ES-I3 (cell line): ENCODE results near the gene DDX49.
A peak's percentile ranks its signal among the peaks of the same experiment; 100 is the strongest.

Source experiments
- H3K36me3 ChIP-seq: 2 replicates; pipeline ENCODE4 v1.6.1; 2013; ENCODE audit warnings: mild to moderate bottlenecking, low read length, control low read depth, moderate library complexity; ENCODE audit not compliant: insufficient read depth
- H3K4me1 ChIP-seq: 2 replicates; pipeline ENCODE4 v1.6.1; 2013; ENCODE audit warnings: mild to moderate bottlenecking, control low read depth, low read length; ENCODE audit not compliant: insufficient read depth
- H3K9ac ChIP-seq: 2 replicates; pipeline ENCODE4 v1.6.1; 2013; ENCODE audit warnings: low read depth, mild to moderate bottlenecking, low read length, moderate library complexity
- H3K9me3 ChIP-seq: 2 replicates; pipeline ENCODE4 v1.6.1; 2013; ENCODE audit warnings: mild to moderate bottlenecking, low read length, moderate library complexity; ENCODE audit not compliant: control insufficient read depth, insufficient read depth

DDX49 gene

GRCh38 chr19:18919086-18919899 is at the start of gene DDX49, which contains the start of gene COPE:
Gene DDX49 (plus strand): TSS chr19:18919715. CDS start chr19:18919742, 27 bp downstream.
Gene COPE (minus strand): TSS chr19:18919387. CDS start chr19:18919348, 39 bp downstream.
- Histone ChIP-seq H3K9me3 (no peaks in the 10 kb centered on the region), H3K36me3 (peaks cover 10% of the 10 kb centered on the region), H3K4me1 (peaks cover 4% of the 10 kb centered on the region; the same call in 1 of the 2 replicates), H3K9ac (peak within 1 kb of the TSS; percentile 89)

- H3K9ac ChIP-seq, result no peak overlapping the region; the same call in 1 of the 2 replicates
- no peaks in the 10 kb centered on the region; the same call in 1 of the 2 replicates for H3K4me1 ChIP-seq
- H3K36me3 ChIP-seq, result peaks cover 3% of the 10 kb centered on the region; the same call in 1 of the 2 replicates
- H3K9me3 ChIP-seq, result no peaks in the 10 kb centered on the region
These were observed 49.6 kb upstream of the DDX49 start for GRCh38 chr19:18869781-18870530.

- no peaks in the 10 kb centered on the region; the same call in 1 of the 2 replicates for H3K4me1 ChIP-seq
- peaks cover under 1% of the 10 kb centered on the region; the same call in 1 of the 2 replicates for H3K36me3 ChIP-seq
- no peak overlapping the region for H3K9ac ChIP-seq
- H3K9me3 ChIP-seq, result no peaks in the 10 kb centered on the region
These were observed 48.9 kb upstream of the DDX49 start for GRCh38 chr19:18870531-18871172.

- H3K9me3 ChIP-seq, result no peaks in the 10 kb centered on the region
- H3K9ac ChIP-seq, result no peak overlapping the region
- no peaks in the 10 kb centered on the region; the same call in 1 of the 2 replicates for H3K4me1 ChIP-seq
- H3K36me3 ChIP-seq, result no peaks in the 10 kb centered on the region; the same call in 1 of the 2 replicates
These were observed 48.0 kb upstream of the DDX49 start for GRCh38 chr19:18871543-18871942.

GRCh38 chr19:18875726-18876125 is 43.8 kb upstream of the DDX49 start:
- H3K36me3 ChIP-seq, result no peaks in the 10 kb centered on the region; the same call in 1 of the 2 replicates
- no peaks in the 10 kb centered on the region; the same call in 1 of the 2 replicates for H3K4me1 ChIP-seq
- no peak overlapping the region for H3K9ac ChIP-seq
- no peaks in the 10 kb centered on the region for H3K9me3 ChIP-seq

GRCh38 chr19:18876865-18877264 is 42.6 kb upstream of the DDX49 start:
- Histone ChIP-seq H3K36me3 (no peaks in the 10 kb centered on the region), H3K9ac (no peak overlapping the region), H3K4me1 (no peaks in the 10 kb centered on the region; the same call in 1 of the 2 replicates), H3K9me3 (no peaks in the 10 kb centered on the region)

- H3K9ac ChIP-seq, result no peak overlapping the region
- H3K9me3 ChIP-seq, result no peaks in the 10 kb centered on the region
- H3K36me3 ChIP-seq, result no peaks in the 10 kb centered on the region
- no peaks in the 10 kb centered on the region; the same call in 1 of the 2 replicates for H3K4me1 ChIP-seq
These were observed 41.3 kb upstream of the DDX49 start for GRCh38 chr19:18878058-18878797.

- Histone ChIP-seq H3K9ac (no peak overlapping the region), H3K9me3 (no peaks in the 10 kb centered on the region), H3K4me1 (no peaks in the 10 kb centered on the region; the same call in 1 of the 2 replicates), H3K36me3 (no peaks in the 10 kb centered on the region; the same call in 1 of the 2 replicates)
These were observed 40.5 kb upstream of the DDX49 start for GRCh38 chr19:18878858-18879578.

- Histone ChIP-seq H3K4me1 (no peaks in the 10 kb centered on the region; the same call in 1 of the 2 replicates), H3K36me3 (no peaks in the 10 kb centered on the region; the same call in 1 of the 2 replicates), H3K9ac (no peak overlapping the region), H3K9me3 (no peaks in the 10 kb centered on the region)
These were observed 39.7 kb upstream of the DDX49 start for GRCh38 chr19:18879579-18880373.

GRCh38 chr19:18881491-18881890 is 38.0 kb upstream of the DDX49 start:
- H3K4me1 ChIP-seq, result no peaks in the 10 kb centered on the region; the same call in 1 of the 2 replicates
- no peak overlapping the region for H3K9ac ChIP-seq
- no peaks in the 10 kb centered on the region for H3K9me3 ChIP-seq
- H3K36me3 ChIP-seq, result no peaks in the 10 kb centered on the region; the same call in 1 of the 2 replicates

GRCh38 chr19:18883526-18884304 is 35.8 kb upstream of the DDX49 start:
- no peak overlapping the region for H3K9ac ChIP-seq
- no peaks in the 10 kb centered on the region; the same call in 1 of the 2 replicates for H3K36me3 ChIP-seq
- no peaks in the 10 kb centered on the region; the same call in 1 of the 2 replicates for H3K4me1 ChIP-seq
- no peaks in the 10 kb centered on the region for H3K9me3 ChIP-seq

- H3K9me3 ChIP-seq, result no peaks in the 10 kb centered on the region
- H3K4me1 ChIP-seq, result no peaks in the 10 kb centered on the region
- no peaks in the 10 kb centered on the region; the same call in 1 of the 2 replicates for H3K36me3 ChIP-seq
- no peak overlapping the region for H3K9ac ChIP-seq
These were observed 32.5 kb upstream of the DDX49 start for GRCh38 chr19:18886972-18887371.
